Endometrium (tissue), 2 donors: ENCODE measurements around the gene PTGFRN.
"Not testable (repeated sequence)": the region's sequence is repeated elsewhere in the genome, so short reads cannot be mapped to it uniquely, and the experiment has no call there.

Source experiments
- FAIRE-seq: peaks from 2 replicates; lab custom pipeline; 2012; peaks lifted over from hg19 to GRCh38; lab: Jason Lieb, UNC
- donor health status: control.
- donor health status: control.

PTGFRN gene

DNA sequence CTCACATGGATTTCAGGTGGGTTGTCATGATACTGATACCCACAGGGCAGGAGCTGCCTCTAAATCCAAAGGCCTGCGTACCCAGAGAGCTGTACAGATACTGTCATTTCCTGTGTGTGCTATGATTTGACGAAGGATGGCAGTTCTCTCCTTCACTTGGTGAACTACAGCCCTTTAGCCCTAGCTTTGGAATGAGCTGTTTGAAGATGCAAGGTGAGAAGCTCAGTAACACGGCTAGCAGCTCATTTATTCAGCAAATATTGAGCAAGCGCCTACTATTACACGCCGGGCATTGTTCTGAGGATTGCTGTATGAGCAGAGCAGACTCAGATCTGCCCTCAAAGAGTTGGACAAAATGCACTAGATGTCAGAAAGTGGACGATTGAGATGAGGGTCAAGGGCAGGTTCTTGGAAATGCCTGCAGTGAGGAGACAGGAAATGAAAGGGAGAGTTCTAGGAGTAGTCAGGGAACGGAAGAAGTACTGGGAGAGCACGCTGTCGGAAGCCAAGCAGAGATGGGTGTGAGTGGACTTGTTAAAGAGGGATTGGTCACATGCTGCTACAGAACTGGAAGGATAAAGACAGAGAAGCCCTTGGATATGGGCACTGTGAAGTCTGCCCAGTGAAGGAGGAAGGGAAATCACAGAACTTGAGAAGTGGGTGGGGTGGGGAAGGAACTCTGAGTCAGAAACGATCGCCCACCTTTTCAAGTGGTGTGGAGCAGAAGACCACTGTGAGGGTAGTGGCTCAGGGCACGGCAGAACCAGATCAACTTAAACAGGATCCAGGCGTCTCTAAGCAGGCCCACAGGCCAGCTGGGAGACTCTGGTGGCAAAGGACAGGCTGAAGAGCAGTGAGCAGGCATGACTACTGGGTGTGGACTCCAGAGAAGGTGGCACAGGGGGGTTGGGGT is 7.1 kb downstream of the PTGFRN start:
- FAIRE-seq = no peak

DNA sequence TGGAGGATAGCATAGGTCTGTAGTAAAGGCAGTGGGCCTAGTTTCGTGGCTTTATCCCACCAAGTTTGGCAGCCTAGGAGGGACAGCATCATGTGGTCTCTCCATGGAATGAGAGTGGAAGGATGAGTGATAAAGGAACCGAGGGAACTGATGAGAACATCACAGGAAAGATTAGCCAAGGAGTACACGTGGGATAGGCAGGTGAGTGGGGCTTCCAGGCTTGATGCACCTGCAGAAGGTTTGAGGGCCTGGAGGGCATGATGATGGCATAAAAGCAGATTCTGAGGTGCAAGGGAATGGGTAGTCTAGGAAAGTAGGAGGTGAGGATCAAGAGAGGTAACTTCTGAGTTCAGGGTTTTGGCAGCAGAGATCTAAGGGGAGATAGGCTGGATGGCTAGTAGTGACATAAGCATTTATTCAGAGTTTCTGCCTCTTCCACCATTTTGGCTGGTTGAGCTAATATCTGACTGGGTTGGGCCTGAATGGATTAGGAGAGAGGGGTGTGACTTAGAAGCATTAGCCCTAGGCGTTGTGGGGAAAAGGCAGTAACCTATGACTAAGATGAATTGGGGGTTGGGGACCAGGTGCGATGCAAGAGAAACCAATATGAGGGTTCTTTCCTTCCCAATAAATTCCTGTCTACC is 9.1 kb downstream of the PTGFRN start:
- FAIRE-seq = no peak

DNA sequence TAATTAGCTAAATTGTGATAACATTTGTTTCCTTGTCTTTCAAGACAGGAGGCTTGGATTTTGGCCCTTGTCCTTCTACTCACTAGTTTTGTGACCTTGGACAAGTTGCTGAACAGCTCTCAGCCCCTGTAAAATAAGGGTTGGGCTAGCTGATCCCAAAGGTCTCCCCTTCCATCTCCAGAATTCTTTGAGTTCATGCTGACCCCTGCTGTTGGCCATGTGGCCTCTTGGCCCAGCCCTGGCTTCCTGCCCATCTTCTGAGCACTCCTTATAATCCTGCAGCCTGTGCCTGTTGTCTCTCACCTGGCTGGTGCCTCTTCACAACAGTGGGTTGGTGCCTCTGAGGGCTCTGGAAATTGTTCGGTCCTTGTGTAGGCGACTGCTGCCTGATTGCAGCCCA is 10.1 kb downstream of the PTGFRN start:
- no peak for FAIRE-seq

DNA sequence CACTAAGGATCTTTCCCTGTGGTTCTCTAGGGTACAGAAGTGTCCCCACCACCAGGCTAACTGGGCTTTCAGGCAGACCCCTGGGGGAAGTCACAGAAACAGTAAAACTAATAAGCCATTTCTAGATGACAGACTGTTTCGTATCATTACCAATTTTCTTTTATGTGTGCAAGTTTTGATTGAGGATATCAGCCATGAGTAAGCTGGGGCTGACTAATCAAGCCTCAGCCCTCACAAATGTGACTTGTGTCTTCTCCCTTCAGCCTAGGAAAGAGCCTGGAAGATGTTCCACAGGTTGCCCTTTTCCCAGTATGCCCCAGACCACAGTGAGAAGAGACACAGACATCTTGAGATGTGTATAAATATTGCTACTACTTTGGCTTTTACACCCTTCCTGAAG is 10.5 kb downstream of the PTGFRN start:
- no peak for FAIRE-seq

DNA sequence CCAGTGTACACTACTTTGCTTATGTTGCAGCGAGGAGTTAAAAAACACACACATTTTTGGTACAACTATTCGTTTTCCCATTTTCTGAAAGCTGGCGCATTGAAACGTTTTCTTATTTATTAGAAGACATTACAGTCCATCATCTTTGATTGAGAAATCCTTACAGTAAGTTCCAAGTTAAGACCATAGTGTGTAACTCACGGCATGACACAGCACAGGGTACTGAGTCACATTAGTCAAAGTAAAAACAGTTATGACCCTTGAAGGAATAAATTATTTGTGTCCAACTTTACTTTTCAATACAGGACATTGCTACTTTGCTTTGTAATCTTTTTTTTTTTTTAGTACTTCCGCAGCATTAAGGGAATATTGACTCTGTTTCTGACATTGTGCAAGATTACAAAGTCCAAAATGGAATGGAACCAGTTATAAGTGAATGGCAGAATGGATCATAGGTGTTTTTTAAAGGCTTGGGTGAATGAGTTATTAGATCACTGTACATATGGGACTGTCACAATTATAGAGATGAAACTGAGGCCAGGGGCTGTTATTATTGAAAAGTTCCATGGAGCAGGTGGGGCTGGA is 11.7 kb downstream of the PTGFRN start:
- FAIRE-seq = no peak

DNA sequence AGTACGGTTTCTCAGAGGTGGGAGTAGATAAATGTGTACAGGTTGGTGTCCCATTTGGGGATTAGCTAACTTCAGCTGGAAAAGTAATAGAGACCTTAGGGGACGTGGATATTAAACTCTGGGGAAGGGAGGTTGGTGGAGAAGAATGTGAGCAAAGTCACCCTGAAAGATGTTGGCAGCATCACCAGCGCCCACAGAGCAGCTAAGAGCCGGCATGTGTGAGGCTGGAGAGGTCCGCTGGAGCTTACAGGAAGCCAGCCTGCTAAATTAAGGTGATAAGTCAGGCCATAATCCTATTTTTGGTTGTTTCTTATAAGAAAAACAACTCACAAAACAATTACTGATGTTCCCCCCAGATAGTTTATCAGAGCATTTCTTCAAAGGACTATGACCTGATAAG is 12.2 kb downstream of the PTGFRN start:
- FAIRE-seq = no peak

DNA sequence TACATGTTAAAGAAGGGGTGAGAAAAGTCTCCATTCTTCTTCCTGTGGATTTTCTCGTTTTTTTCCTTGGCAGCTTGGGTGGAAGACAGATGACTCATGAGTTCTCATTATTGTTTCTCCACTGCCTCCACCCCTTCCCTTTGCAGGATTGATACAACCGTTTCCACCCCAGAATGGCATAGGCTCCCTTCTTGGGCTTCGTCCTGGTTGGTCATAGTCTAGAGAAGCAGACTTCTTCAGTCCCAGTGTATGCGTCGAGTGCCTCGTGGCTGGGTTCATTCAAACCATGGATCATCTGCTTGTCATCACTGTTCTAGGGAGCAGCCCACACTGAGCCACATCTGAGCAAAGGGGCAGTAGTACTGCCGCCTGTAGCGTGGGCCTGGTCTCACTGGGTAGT is 13.7 kb downstream of the PTGFRN start:
- FAIRE-seq = no peak

DNA sequence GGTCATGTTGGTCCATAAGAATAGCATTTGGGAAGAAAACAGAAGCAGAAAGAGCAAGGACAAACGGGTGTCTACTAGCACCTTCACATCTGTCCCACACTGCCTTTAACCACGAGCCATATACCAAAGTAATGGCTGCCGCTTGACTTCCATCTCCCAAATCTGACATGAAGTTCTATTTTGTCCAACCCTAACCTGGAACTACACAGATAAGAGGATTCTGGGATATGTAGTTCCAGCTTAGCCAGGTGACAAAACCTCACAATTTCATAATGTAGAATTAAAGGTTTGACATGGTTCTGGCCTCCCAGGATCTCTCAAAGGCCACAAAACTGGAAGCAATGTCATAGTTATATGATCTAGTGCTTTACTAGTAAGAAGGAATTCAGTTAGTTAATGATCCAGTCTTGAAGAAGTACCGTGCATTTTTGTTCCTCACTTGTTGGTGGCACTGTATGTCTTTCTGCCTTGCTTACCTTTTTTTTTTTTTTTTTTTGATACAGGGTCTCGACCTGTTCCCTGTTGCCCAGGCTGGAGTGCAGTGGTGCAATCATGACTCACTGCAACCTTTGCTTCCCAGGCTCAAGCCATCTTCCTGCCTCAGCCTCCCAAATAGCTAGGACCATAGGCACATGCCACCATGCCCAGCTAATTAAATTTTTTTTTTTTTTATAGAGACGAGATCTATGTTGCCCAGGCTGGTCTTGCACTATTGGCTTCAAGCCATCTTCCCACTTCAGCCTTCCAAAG is 17.5 kb downstream of the PTGFRN start:
- FAIRE-seq = no peak

DNA sequence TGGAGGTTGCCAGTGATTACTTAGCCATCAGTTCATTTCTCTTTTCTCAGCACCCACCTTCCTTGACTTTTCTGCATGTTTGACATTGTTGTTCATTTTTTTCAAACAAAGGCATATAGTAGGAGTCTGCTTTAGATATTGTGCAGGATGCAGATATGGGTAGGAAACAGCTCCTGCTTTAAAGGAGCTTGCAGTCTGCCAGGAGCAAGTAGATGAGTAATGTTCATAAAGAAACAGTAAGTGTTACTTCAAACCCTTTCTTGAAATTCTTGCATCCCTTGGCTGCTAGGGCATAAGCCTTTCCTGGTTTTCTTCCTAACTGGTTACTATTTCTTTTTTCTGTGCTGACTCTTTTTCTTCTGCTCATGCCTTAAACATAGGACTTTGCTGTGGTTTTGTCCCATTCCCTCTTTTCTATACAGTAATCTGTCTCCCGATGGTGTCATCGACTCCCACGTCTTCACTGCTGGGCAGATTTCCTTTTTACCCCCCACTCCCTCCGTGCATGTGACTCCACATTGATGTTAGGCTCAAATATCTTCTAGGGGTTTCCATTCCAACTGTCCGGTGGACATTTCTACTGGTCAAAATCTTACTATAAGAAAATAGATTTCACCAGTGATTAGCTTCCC is 20.4 kb downstream of the PTGFRN start:
- no peak for FAIRE-seq

DNA sequence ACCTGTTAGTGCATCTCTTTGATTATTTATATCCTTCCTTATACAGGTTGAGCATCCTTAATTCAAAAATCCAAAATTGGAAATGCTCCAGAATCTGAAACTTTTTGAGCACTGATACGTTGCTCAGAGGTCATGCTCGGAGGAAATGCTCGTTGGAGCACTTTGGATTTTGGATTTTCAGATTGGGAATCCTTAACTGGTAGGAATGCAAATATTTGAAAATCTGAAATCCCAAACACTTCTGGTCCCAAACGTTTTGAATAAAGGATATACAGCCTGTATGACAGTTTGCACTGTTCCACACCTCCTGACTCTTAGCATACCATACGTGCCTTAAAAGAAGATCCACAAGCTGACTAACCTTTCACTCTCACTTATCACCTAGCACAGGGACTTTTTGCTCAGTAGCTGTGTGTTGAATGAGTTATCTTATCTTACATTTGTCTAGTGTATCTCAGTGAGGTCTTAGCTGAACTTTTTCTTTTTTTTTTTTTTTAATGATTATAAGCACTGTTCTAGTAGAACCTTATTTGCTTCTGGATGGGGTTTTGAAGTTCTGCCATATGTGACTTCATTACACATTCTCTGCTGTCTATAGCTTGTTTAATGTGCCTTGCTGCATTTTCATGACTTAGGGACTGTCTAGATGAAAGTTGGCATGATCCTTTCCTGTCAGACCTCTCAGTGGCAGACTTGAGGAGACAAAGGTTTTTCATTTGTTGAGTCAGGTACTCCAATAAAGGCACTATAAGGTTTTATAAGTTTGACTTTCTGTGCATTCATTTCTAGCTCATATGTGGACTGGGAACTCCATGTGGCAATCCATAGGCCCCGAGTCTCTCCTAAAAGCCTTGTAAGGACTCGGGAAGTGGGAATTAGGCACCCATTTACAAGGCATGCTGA is 21.6 kb downstream of the PTGFRN start:
- no peak for FAIRE-seq

DNA sequence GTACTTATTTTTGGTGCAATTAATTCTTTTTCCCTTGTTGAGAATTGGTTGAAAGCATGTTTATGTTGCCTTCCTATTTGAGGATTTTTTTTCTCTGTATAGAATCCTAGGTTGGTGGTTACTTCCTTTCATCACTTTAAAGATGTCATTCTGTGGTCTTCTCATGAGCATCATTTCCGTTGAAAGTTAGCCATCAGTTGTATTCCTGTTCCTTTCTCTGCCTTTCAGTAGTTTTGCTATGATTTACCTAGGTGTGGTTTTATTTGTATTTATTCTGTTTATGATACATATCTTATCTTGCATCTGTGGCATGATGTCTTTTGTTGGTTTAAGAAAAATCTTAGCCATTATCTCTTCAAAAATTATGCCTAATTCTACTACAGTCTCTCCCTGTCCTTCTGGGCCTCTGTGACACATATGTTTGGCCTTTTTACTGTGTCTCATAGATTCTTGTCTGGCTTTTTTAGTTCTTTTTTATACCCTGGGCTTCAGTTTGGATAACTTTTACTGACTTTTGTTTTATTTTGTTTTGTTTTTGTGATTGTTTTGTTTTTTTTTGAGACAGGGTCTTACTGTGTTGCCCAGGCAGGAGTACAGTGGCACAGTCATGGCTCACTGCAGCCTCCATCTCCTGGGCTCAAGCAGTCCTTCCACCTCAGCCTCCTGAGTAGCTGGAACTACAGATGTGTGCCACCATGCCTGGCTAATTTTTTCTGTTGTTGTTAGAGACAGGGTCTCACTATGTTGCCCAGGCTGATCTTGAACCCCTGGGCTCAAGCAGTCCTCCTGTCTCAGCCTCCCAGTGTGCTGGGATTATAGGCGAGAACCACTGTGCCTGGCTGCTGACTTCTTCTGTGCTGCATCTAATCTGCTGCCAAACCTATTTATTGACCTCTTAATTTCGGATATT is 24.1 kb downstream of the PTGFRN start:
- FAIRE-seq = no peak

DNA sequence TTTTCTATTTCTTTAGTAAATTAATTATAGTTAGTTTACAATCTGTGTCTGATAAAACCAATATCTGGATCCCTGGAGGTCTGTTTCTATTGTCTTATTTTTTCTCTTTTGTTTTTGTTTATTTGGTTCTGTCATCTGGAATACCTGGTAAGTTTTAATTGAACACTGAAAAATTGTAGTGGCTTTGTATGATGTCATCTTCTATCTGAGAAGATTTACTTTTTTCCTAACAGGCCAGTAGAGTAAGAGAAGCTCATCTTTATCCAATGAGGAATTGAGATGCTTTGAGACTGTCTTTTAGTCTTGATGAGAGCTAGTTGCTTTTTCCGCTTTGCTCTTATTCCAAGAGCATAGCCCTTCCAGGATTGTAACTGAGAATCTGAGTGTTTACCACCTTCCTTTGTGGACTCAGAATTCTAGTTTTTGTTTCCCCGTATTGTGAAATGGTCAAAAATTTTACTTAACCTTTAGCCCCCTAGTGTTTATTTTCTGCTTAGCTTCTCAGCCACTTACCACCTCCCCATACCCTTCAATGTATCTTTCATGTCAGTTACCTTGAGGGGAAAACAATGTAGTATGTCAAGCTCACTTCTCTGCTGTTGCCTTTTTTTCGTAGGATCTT is 25.0 kb downstream of the PTGFRN start:
- no peak for FAIRE-seq

DNA sequence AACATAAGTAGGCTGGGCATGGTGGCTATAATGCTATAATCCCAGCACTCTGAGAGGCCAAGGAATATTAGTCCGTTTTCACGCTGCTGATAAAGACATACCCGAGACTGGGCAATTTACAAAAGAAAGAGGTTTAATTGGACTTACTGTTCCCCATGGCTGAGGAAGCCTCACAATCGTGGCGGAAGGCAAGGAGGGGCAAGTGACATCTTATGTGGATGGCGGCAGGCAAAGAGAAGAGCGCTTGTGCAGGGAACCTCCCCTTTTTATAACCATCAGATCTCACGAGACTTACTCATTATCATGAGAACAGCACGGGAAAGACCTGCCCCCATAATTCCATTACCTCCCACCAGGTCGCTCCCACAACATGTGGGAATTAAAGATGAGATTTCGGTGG is 28.5 kb downstream of the PTGFRN start:
- no peak for FAIRE-seq

DNA sequence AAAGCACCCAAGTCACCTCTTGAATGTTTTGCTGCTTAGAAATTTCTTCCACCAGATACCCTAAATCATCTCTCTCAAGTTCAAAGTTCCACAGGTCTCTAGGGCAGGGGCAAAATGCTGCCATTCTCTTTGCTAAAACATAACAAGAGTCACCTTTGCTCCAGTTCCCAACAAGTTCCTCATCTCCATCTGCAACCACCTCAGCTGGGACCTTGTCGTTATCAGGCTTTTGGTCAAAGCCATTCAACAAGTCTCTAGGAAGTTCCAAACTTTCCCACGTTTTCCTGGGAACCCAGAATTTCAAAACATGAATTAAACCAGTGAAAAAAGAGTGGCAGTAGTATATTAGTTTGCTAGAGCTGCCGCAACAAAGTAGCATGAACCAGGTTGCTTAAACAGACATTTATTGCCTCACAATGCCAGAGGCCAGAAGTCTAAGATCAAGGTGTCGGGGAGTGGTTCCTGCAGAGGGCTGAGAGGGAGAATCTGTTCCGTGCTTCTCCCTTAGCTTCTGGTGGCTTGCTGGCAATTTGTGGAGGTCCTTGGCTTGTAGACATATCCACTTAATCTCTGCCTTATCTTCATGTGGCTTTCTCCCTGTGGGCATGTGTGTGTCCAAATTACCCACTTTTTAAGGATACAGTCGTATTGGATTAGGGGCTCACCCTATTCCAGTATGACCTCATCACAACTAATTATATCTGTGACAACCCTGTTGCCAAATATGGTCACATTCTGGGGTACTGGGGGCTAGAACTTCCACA is 30.2 kb downstream of the PTGFRN start:
- not testable (repeated sequence) for FAIRE-seq

DNA sequence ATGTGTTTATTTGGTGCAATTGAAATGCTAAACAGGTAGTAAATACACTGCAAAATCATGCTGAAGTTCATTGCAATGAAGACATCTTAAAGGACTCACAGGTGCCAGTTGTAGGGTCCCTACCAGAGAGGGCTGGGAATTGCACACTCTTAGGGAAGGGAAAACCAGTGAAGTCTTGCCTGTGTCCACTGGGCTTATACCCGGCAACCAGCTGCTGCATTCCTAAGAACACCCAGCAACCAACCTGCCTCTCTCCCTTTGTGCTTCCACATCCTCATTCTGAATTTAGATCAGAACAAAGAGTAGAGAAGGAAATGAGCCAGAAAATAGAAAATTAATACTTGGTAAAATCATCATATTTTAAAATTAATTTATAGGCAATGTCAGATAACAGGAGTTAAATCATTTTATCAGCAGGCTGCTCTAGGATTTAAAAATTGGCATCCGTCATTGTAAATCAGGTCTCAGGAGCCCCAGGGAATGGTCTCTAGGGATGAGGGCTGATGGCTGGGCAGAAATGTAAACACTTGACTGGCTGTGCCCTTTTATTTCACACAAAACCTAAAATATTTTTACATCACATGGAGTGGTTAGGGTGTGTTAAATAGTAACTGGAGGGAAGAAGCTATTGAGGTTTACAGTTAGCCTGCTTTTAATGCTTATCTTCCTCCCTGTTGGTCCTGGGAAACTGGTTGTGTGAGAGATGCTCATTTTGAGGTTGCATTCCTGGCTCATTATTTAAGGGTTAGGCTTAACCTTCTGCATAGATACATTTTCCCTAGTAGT is 31.3 kb downstream of the PTGFRN start:
- no peak for FAIRE-seq

DNA sequence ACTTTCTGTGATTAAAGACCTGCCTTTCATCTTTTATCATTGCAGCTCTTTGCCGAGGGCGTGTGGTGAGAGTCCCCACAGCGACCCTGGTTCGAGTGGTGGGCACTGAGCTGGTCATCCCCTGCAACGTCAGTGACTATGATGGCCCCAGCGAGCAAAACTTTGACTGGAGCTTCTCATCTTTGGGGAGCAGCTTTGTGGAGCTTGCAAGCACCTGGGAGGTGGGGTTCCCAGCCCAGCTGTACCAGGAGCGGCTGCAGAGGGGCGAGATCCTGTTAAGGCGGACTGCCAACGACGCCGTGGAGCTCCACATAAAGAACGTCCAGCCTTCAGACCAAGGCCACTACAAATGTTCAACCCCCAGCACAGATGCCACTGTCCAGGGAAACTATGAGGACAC is 32.0 kb downstream of the PTGFRN start:
- no peak for FAIRE-seq

DNA sequence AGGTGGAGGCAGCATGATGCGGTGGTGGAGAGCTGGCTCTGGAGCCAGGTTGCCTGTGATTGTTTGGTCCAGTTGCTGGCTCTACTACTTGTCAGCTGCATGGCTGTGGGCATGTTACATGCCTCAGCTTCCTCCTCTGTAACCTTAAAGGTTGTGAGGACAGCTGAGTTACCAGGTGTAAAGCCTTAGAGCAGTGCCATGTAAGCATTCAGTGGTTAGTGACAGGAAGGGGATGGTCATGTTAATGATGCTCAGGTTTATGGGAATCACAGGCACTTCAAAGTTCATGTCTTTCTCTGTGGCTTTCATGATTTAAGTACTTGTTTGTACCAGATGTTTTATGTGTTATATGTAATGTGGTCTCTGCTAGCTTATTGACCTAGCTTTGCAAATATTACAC is 32.6 kb downstream of the PTGFRN start:
- FAIRE-seq = no peak

DNA sequence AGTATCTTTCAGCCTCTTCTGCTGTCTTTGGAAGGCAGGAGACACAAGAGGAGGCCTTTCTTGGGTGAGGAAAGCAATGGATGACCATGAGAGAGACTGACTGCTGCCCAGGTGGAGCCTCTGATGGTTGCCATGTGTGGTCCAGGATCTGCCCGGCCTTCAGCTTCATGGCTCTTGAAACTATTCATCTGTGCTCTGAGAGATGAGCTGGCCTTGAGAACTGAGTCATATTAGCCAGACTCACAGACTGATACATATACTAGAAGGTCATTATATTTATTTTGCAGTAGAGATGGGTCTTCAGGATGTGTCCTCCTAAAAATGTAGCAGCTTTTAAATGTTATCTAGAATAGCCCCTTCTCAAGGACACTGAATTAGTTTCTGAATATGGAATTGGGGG is 33.7 kb downstream of the PTGFRN start:
- no peak for FAIRE-seq
